ENCODE measurements around the gene IRF3. TPM values are rescaled to one million over a fixed set of nuclear protein-coding genes. Genes with fewer than 3 reads are reported as not detected.

IRF3 gene
- total RNA-seq, 2 experiments from 2014 or later: 90.8 to 108 TPM

DNA sequence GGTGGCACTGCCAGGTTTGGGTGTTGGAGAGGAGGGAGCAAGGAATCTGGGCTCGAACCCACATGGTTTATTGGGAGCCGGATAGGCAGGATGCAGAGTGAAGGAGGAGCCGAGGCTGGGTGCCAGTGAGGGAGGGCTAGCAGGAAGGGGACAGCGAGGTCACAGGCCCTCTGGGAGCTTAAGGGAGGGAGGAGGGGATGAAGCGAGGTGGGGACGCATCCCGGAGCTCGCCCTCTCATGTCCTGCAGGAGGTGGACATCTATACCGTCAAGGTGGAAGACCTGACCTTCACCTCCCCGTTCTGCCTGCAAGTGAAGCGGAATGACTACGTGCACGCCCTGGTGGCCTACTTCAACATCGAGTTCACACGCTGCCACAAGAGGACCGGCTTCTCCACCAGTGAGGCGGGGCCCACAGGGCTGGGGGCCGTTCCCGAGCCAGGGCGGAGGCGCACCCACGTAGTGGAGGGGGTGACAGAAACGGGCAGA, 20.2 kb upstream of the IRF3 start:
- Mint-ChIP-seq H3K4me1 (ENCODE audit: low read depth) (peaks cover 25% of the 10 kb centered on the region), H3K27me3 (peaks cover 6% of the 10 kb centered on the region), H3K9me3 (no peaks in the 10 kb centered on the region), H3K36me3 (ENCODE audit: low read depth) (peaks cover 61% of the 10 kb centered on the region), H3K27ac (no peak overlapping the region), H3K4me3 (no peak overlapping the region)
- TF ChIP-seq, protein P1, sequence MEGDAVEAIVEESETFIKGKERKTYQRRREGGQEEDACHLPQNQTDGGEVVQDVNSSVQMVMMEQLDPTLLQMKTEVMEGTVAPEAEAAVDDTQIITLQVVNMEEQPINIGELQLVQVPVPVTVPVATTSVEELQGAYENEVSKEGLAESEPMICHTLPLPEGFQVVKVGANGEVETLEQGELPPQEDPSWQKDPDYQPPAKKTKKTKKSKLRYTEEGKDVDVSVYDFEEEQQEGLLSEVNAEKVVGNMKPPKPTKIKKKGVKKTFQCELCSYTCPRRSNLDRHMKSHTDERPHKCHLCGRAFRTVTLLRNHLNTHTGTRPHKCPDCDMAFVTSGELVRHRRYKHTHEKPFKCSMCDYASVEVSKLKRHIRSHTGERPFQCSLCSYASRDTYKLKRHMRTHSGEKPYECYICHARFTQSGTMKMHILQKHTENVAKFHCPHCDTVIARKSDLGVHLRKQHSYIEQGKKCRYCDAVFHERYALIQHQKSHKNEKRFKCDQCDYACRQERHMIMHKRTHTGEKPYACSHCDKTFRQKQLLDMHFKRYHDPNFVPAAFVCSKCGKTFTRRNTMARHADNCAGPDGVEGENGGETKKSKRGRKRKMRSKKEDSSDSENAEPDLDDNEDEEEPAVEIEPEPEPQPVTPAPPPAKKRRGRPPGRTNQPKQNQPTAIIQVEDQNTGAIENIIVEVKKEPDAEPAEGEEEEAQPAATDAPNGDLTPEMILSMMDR (IDR thresholded peaks at IDR 0.05): no peak
- ChIA-PET POLR2A (interaction anchor here (0.8 to 1.2 kb wide), 2 partner anchors 7 to 172 kb away, joined by 3 read pairs; no protein-coding TSS in a partner anchor), CTCF (no interaction called here)
- intact Hi-C loops (cut with micrococcal nuclease): no loop called here
- ATAC-seq: no peak
- DNase-seq: no peak

DNA sequence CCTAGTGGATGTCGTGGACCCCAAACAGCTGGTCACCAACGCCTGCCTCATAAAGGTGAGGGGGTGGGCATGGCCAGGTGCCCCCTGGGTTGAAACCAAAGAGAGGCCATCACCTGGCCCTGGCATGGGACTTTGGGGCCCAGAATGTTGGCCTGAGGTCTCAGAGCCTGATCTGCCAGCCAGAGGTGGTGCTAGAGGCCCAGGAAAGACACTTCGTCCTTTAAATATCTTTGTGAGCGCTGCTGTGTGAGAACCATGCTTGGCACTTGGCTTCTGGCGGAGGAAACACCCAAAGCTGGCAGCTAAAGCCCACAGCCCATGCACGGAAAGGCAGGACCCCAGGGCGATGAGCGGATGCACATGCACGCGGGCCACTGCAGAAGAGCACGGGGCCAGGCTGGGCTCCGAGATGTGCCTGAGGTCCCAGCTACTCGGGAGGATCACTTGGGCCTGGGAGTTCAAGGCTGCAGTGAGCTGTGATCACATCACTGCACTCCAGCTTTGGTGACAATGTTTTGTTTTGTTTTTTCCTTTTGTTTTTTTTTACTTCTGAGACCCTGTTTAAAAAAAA, 19.4 kb upstream of the IRF3 start:
- ATAC-seq (no peak), DNase-seq (no peak)
- Mint-ChIP-seq H3K4me3 (no peak overlapping the region), H3K9me3 (no peaks in the 10 kb centered on the region), H3K36me3 (ENCODE audit: low read depth) (peaks cover 60% of the 10 kb centered on the region), H3K27ac (no peak overlapping the region), H3K27me3 (no peaks in the 10 kb centered on the region), H3K4me1 (ENCODE audit: low read depth) (peaks cover 23% of the 10 kb centered on the region)
- POLR2A ChIA-PET: interaction anchor here (0.5 to 1.4 kb wide), 4 partner anchors 8 to 173 kb away, joined by 3 to 6 read pairs (median 3); no protein-coding TSS in a partner anchor
- intact Hi-C loops (cut with micrococcal nuclease): no loop called here
- TF ChIP-seq, protein P1 (IDR thresholded peaks at IDR 0.05): no peak
- CTCF ChIA-PET: interaction anchor here (1.0 to 1.7 kb wide), 3 partner anchors 12 to 151 kb away, joined by 3 to 4 read pairs (median 3); no protein-coding TSS in a partner anchor

DNA sequence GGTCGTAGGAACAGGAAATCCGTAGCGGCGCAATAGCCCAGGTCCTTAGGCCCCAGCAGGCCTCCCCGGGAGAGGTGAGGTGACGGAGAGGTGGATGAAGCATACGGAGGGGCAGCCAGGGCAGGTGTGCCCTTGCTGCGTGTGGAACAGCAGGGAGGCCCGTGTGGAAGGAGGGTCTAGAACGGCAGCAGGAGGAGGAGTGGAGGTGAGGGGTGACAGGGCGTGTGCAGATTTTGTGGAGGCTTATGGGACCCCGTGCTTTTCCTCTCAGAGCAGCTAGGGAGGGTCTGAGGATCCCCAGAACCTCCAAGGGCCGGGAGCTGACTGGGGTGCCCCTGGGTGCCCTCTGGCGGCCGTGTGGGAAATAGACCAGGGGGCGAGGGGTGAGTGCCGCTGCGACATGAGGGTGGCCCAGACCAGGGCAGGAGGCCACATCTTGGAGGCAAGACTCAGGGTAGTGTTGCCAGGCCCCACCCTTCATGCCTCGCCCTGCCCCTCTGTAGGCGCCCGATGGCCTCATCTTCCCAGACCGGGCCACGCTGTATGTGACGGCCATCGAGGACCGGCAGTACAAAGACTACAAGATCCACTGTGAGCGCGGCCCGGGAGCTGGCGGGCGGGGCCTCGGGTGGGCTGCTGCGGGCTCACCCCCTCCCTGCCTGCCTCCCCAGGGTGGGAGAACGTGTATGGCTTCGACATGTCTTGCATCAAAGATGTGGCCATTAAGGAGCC, 18.8 kb upstream of the IRF3 start:
- ATAC-seq: no peak
- Mint-ChIP-seq H3K27me3 (no peaks in the 10 kb centered on the region), H3K36me3 (ENCODE audit: low read depth) (peaks cover 63% of the 10 kb centered on the region), H3K4me3 (no peak overlapping the region), H3K27ac (no peak overlapping the region), H3K4me1 (ENCODE audit: low read depth) (peaks cover 26% of the 10 kb centered on the region), H3K9me3 (no peaks in the 10 kb centered on the region)
- POLR2A ChIA-PET: interaction anchor here (0.5 to 1.4 kb wide), 5 partner anchors 9 to 117 kb away, joined by 3 to 6 read pairs (median 3); no protein-coding TSS in a partner anchor
- CTCF ChIA-PET: interaction anchor here (1.0 to 1.7 kb wide), 4 partner anchors 10 to 150 kb away, joined by 3 to 4 read pairs (median 3); no protein-coding TSS in a partner anchor
- intact Hi-C loops (cut with micrococcal nuclease): no loop called here
- TF ChIP-seq, protein P1 (IDR thresholded peaks at IDR 0.05): peak; percentile 30
- peak; percentile 15 for DNase-seq

DNA sequence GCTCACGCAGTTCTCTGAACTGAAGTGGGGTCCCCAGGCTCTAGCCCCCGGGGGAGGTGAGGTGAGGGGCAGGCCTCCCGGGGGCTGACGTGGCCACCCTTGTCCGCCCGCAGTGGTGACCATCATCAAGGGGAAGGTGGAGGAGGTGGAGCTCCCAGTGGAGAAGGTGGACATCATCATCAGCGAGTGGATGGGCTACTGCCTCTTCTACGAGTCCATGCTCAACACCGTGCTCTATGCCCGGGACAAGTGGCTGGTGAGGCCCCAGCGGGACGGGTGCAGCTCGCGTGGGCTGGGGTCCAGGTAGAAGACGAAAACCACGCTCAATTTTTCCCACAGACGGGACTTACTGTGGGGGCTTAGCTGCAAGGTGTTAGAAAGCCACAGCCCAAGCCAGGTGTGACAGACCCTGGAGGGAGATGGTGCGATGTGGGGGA, 18.2 kb upstream of the IRF3 start:
- Mint-ChIP-seq H3K4me3 (no peak overlapping the region), H3K27ac (no peak overlapping the region), H3K4me1 (ENCODE audit: low read depth) (peaks cover 25% of the 10 kb centered on the region), H3K9me3 (no peaks in the 10 kb centered on the region), H3K27me3 (no peaks in the 10 kb centered on the region), H3K36me3 (ENCODE audit: low read depth) (peaks cover 58% of the 10 kb centered on the region)
- DNase-seq: no peak
- ChIA-PET POLR2A (interaction anchor here (0.8 to 1.4 kb wide), 3 partner anchors 9 to 34 kb away, joined by 3 to 6 read pairs (median 4); no protein-coding TSS in a partner anchor), CTCF (interaction anchor here (1.0 to 1.7 kb wide), 3 partner anchors 9 to 149 kb away, joined by 3 to 4 read pairs (median 3); no protein-coding TSS in a partner anchor)
- intact Hi-C loops (cut with micrococcal nuclease): no loop called here
- TF ChIP-seq, protein P1 (IDR thresholded peaks at IDR 0.05): no peak
- no peak for ATAC-seq
